Renal cortex interstitium (tissue), 11 donors: ENCODE results near the gene SEPTIN1. TPM values are rescaled to one million over a fixed set of nuclear protein-coding genes. Genes with fewer than 3 reads are reported as not detected.
A peak's percentile ranks its signal among the peaks of the same experiment; 100 is the strongest.

Source experiments
- DNase-seq, 11 donors: peaks; one replicate each; pipeline ENCODE4 v3.0.0-alpha.2; 2013; ENCODE audit warnings: low read depth in 9 of 11, low spot score in 4 of 11; ENCODE audit errors: extremely low read depth in 1 of 11
- polyA plus RNA-seq, 3 donors: library from polyadenylated mRNA; unstranded; fragments of 120-200 nt; gene quantifications; one replicate each; pipeline ENCODE4 v1.2.1, GENCODE V29; 2013; ENCODE audit not compliant: insufficient read length in 3 of 3

SEPTIN1 gene
- polyA plus RNA-seq, 3 donors, result 1.7 to 3.1 (median 3.1) TPM

- DNase-seq, result no peak
Observed at GRCh38 chr16:30380072-30380802, 2.1 kb downstream of the SEPTIN1 start.

DNA sequence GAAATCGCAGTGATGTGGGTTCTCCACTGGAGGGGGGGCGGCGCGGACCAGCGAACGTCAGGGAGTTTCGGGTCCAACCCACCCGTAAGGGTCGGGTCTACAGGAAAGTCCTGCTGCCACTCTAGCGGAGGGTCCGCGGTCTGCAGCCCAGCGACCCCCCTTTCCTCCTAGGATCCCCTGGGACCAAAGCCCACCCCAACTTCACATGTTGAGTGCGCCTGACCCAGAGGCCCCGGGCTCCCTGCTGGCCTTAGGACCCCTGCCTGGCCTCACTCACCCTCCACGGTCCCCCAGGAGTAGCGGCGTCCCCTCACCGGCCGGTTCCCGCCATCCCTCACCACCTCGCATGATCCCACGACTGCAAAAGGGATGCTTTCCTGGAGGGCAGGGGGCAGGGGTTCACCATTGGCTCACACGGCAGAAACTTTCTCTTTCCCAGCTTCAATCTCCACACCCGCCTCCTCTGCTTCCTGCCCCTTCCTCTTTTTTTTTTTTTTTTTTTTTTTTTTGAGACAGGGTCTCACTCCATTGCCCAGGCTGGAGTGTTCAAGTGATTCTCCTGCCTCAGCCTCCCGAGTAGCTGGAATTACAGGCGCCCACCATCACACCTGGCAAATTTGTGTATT lies 3.1 kb downstream of the SEPTIN1 start:
- DNase-seq, result no peak

GRCh38 chr16:30378236-30379157 lies 3.9 kb downstream of the SEPTIN1 start:
- peak; percentile 91 to 99 (median 98) for DNase-seq

- peak in 8 of 11 donors; percentile 81 to 90 (median 89) for DNase-seq
Observed at GRCh38 chr16:30377812-30378235, 4.5 kb downstream of the SEPTIN1 start.

- no peak for DNase-seq
Observed at GRCh38 chr16:30377050-30377811, 5.1 kb downstream of the SEPTIN1 start.

DNA sequence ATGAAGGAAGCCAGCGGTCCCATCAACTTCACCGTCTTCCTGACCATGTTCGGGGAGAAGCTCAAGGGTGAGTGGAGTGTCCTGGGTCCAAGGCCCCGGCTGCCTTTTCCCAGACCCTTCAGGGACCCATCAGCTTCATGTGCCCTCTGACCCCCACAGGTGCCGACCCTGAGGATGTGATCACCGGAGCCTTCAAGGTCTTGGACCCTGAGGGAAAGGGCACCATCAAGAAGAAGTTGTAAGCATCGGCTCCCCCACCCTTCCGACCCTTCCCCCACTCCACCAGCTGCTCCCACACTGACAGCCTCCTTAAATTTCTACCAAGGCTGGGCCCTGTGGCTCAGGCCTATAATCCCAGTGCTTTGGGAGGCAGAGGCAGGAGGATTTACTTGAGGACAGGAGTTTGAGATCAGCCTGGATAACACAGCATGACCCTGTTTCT lies 5.9 kb downstream of the SEPTIN1 start:
- no peak for DNase-seq

DNA sequence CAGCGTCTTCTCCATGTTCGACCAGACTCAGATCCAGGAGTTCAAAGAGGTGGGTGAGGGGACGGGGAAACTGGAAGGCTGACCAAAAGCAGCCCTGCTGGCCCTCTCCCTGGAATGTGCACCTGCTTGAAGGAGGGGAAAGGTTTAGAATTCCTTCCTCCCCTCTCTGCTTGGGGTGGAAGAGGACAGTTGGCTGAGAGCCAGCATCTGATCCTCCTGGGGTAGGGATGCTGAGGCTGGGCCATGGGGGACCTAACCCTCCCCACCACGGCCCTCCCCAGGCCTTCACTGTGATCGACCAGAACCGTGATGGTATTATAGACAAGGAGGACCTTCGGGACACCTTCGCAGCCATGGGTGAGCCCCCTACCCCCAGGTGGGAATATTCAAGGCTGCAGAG lies 6.5 kb downstream of the SEPTIN1 start:
- DNase-seq, result no peak

DNA sequence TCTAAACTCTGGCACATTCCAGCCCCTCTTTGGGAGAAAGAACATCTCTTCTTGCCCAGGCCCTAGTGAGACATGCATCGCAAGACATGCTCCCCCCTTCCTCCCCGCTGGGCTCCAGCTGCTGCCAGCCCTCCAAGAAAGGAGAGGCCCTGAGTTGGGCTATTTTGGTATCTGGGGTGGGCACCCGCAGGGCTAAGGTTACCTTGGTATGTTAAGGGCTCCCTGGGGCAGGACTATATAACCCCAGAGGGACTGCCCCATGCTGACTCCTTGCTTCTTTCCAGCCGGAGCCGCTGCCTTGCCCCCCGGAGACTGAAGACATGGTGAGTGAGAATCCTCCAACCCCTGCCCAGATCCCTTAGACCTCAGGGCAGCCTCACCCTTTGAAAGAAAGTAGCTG lies 7.8 kb downstream of the SEPTIN1 start, which contains the start of gene MYL11:
TSS of gene MYL11 (plus strand) at position 265 of the 400 bp plus-strand sequence. CDS start at position 321, 56 bp downstream.
- DNase-seq, result no peak

GRCh38 chr16:30372725-30373124 lies 9.6 kb downstream of the SEPTIN1 start:
- DNase-seq, result no peak

DNA sequence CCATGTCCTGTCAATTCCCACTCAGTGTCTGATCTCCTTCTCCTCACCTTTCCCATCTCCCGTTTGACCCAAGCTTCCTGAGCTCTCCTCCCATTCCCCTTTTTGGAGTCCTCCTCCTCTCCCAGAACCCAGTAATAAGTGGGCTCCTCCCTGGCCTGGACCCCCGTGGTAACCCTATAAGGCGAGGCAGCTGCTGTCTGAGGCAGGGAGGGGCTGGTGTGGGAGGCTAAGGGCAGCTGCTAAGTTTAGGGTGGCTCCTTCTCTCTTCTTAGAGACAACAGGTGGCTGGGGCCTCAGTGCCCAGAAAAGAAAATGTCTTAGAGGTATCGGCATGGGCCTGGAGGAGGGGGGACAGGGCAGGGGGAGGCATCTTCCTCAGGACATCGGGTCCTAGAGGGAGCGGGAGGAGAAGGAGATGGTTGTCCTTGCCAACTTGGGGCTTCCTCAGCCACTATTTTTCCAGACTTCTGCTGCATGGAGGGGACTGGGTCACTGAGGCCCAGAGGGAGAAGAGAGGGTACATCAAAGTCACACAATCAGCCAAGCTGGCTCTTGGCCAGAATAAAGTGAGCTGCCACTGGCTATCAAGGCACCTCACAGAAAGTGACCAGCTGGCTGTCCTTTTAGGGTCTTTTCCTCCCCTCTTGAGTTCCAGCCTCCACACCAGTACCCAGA lies 10.2 kb downstream of the SEPTIN1 start:
- no peak for DNase-seq

DNA sequence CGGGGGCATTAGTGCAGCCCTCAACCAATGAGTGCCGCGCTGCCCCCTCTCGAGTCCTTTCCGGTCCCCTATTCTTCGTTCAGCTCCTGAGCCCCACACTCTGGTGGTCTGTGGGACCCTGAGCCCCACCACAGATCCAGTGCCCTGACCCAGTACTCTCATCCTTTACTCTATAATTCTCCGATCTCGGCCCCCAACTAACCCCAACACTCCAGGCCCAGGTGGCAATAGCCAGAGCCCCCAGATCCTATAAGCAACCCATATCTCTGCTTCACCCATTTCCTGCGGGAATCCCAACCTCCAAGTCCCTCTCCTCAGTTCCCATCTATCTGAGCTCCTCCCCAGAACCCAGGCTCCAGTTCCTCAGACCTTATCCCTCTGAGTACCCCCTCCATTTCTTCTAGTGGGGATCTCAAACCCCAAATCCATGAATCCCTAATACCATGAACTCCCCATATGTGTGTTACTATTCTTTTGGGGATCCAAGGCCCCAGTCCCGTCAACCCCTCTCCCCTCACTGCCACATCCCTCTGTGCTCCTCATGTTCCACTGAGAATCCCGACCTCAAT lies 11.0 kb downstream of the SEPTIN1 start:
- no peak for DNase-seq

GRCh38 chr16:30370456-30371247 lies 11.7 kb downstream of the SEPTIN1 start, which contains the start of gene TBC1D10B:
TBC1D10B (minus strand) TSS chr16:30370494; CDS start chr16:30370183, 311 bp downstream.
- peak; percentile 98 to 100 (median 100) for DNase-seq

- no peak for DNase-seq
Observed at GRCh38 chr16:30369938-30370455, 12.4 kb downstream of the SEPTIN1 start.

DNA sequence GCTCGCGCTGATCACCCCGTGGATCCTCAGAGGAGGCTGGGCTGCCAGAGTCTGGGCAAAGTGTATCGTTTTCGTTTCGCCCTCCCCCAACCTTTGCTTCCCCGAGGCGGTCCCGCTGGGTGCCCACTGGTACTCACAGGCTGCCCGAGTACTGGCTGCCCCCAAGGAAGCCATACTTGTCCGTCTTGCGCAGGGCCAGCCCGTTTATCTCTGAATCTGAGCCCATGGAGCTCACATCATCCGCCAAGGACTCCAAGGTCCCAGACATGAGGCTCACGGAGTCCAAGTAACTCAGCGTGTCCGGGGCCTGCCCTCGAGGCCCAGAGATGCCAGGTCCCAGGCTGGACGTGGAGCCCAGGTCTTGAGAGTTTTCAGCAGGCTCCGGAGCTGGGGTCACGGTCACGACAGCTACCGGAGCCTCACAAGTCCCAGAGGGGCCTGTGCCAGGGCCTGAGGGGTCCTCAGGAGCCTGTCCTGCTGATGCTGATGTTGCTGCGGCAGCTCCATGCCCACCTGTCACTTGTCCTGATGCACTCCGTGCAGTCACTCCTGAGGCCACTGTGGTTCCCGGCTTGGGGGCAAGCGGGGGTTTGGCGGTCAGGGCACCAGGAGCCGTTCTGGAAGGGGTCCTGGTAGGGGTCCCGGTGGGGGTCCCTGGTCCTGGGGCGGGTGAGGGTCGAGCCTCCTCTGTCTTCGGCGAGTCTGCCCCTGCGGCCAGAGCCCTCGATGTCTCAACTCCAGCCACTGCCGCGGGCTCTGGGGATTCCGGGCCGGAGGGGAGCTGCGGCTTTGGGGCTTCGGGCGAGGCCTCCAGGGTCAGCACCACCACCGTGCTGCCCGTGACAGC lies 13.0 kb downstream of the SEPTIN1 start:
- no peak for DNase-seq

DNA sequence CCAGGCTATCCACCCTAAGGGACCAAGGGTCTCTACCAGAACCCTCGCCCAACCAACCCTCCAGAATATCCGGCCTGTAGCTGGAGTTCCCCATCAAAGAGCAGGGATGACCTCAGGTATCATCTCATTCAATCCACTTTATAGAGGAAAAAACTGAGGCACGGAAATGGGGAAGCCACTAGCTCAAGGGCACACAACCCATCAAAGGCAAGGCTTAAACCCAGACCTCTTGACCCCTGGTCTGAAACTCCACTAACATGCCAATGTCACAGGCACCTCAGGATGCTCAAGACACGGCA lies 13.6 kb downstream of the SEPTIN1 start:
- no peak for DNase-seq

- no peak for DNase-seq
Observed at GRCh38 chr16:30368122-30368791, 14.1 kb downstream of the SEPTIN1 start.
